IPS-20b (cell line): Measurements from ENCODE around the gene BMP7.

ENCODE experiments used
- H3K27ac ChIP-seq: one replicate; pipeline ENCODE4 v1.5.1; 2013; ENCODE audit warnings: low read length
- H3K27me3 ChIP-seq: 2 replicates; pipeline ENCODE4 v1.6.1; 2013; ENCODE audit warnings: mild to moderate bottlenecking, low read length, inconsistent platforms; ENCODE audit not compliant: insufficient read depth
- H3K36me3 ChIP-seq: 2 replicates; pipeline ENCODE4 v1.6.1; 2013; ENCODE audit warnings: low read depth, mild to moderate bottlenecking, inconsistent platforms, low read length, moderate library complexity; ENCODE audit not compliant: insufficient read depth
- H3K4me1 ChIP-seq: 2 replicates; pipeline ENCODE4 v1.6.1; 2013; ENCODE audit warnings: mild to moderate bottlenecking, control low read depth, inconsistent platforms, low read length, moderate library complexity; ENCODE audit not compliant: insufficient read depth
- H3K4me3 ChIP-seq: 2 replicates; pipeline ENCODE4 v1.5.1; 2013; ENCODE audit warnings: mild to moderate bottlenecking, low read length, inconsistent platforms
- H3K9ac ChIP-seq: 2 replicates; pipeline ENCODE4 v1.6.1; 2013; ENCODE audit warnings: low read depth, mild to moderate bottlenecking, inconsistent platforms, low read length, moderate library complexity
- H3K9me3 ChIP-seq: 2 replicates; pipeline ENCODE4 v1.6.1; 2013; ENCODE audit warnings: mild to moderate bottlenecking, low read depth, low read length, inconsistent platforms; ENCODE audit not compliant: insufficient read depth

The BMP7 gene

DNA sequence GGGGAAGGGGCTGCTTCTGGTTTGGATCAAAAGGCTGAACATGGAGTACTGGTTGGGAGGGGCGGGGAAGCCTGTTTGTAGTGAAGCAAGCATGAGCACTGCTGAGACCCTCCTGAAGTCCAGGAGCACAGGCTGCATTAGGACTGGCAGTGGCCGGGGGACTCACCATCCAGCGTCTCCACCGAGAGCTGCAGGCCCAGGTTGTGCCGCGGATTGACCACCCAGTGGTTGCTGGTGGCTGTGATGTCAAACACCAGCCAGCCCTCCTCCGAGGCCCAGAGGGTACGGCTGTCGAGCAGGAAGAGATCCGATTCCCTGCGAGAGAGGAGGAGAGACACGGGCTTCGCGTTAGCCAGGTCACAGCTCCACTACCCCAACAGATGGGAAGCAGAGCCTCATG is 64.1 kb downstream of the BMP7 start:
- H3K36me3 ChIP-seq, result no peaks in the 10 kb centered on the region
- no peak overlapping the region for H3K9ac ChIP-seq
- H3K9me3 ChIP-seq, result no peaks in the 10 kb centered on the region
- no peak overlapping the region for H3K4me3 ChIP-seq
- no peak overlapping the region for H3K27ac ChIP-seq
- peaks cover 14% of the 10 kb centered on the region; the same call in 1 of the 2 replicates for H3K4me1 ChIP-seq
- H3K27me3 ChIP-seq, result peaks cover 4% of the 10 kb centered on the region; the same call in 1 of the 2 replicates

DNA sequence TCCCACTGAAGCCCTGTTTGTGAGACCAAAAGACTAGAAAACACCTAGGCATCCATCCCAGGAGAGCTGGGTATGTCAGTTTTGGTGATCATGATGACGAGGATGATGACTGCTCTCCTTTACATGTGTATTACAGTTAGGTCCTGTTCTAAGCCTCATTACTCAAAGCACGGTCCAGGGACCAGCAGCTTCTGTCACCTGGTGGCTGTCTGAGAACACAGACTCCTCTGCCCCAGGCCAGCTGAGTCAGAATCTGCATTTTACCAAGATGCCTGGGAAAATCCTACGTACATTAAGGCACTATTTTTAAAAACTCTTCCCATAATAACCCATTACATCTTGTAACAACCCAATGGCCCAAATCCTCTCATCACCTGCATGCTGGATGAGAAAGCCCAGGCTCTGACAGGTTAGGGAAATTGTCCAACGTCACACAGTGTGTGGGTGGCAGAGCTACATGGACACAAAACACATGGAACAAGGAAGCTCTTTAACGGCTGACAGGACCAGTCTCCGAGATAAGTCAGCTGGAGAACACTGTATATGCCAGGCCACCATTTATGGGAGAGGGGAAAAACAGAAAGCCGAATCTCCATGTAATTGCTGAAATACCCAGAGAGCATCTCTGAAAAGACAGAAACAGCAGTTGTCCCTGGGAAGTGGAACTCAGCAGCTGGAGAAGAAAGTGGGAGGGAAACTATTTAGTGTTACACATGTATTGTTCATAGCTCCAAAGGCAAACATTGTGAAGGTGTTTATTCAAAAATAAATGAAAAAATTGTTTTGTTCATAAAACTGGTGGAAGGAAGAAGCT is 65.4 kb downstream of the BMP7 start:
- Histone ChIP-seq H3K36me3 (no peaks in the 10 kb centered on the region), H3K27ac (no peak overlapping the region), H3K9ac (no peak overlapping the region), H3K4me1 (peaks cover 14% of the 10 kb centered on the region; the same call in 1 of the 2 replicates), H3K9me3 (no peaks in the 10 kb centered on the region), H3K27me3 (peaks cover 4% of the 10 kb centered on the region; the same call in 1 of the 2 replicates), H3K4me3 (no peak overlapping the region)

DNA sequence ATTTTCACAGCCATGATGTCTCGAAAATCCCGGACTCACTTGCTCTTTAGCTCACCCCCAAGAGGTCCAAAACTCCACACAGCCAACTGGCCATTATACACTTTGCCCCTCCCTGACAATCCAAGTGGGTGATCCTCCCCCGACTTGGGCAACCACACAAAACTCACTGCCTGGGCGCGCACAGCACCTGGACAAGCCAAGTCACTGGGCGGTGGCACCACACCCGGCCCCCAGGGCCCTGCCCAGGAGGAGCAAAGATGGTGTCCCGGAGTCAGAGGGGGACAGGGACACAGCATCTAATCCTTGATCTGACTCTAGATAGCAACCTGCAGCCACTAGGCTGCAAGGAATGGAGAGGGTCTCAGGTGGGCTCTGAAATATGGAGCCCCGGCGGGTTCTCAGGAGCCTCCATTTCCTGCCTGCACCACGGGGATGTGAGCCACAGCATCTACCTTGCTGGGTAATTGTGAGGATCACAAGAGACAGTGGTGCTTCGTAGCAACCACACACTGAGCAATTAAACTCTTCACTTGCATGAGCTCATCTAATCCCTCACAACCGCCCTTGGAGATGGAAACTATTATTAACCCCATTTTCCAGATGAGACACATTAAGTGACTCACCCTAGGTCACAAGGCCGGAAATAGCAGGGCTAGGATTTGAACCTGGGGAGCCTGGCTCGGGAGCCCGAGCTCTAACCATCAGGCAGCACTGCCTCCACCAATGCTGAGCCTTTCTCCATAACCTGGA is 66.6 kb downstream of the BMP7 start:
- peaks cover 4% of the 10 kb centered on the region; the same call in 1 of the 2 replicates for H3K27me3 ChIP-seq
- H3K36me3 ChIP-seq, result no peaks in the 10 kb centered on the region
- no peak overlapping the region for H3K27ac ChIP-seq
- no peaks in the 10 kb centered on the region for H3K9me3 ChIP-seq
- peaks cover 14% of the 10 kb centered on the region; the same call in 1 of the 2 replicates for H3K4me1 ChIP-seq
- H3K9ac ChIP-seq, result no peak overlapping the region
- H3K4me3 ChIP-seq, result no peak overlapping the region

DNA sequence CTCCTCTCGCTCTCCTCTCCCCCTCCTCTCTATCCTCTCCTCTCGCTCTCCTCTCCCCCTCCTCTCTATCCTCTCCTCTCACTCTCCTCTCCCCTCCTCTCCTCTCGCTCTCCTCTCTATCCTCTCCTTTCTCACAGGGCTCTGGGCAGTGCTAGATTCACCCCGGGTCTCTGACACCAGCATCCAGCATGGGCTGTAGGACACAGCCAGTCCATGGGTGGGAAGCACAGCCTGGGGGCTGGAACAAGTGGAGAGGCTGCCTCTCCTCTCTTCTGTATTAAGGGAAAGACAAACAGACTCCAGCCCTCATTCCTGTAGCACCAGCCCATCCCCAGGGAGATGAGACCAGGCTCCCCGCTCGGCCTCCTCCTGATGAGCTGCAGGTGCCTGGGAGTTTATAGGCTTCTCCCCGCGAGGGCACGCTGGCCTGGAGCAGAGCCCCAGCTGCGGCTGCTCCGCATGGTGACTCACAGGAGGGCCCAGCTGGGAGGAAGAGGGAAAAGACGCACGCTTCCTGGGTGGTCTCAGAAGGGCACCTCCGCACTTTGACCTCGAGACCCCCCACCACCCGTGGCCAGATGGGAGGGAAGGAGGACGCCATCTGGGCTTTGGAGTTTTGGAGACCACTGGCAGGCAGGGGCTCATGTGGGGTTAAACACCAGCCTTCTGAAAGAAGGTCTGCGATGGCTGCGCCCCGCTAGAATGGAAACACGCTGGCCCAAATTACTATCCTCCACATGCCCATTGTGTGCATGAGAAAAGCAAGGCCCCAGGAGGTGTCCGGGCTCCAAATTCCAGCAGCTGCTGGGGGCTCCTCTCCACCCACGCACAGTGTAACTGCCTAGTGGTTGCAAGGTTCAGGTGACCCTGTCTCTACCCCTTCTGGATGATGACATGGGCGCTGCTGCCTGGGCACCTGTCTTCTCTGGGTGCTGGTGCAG is 68.0 kb downstream of the BMP7 start:
- Histone ChIP-seq H3K27me3 (peaks cover 4% of the 10 kb centered on the region; the same call in 1 of the 2 replicates), H3K9me3 (no peaks in the 10 kb centered on the region), H3K4me3 (no peak overlapping the region), H3K36me3 (no peaks in the 10 kb centered on the region), H3K27ac (no peak overlapping the region), H3K9ac (no peak overlapping the region), H3K4me1 (peaks cover 14% of the 10 kb centered on the region; the same call in 1 of the 2 replicates)

DNA sequence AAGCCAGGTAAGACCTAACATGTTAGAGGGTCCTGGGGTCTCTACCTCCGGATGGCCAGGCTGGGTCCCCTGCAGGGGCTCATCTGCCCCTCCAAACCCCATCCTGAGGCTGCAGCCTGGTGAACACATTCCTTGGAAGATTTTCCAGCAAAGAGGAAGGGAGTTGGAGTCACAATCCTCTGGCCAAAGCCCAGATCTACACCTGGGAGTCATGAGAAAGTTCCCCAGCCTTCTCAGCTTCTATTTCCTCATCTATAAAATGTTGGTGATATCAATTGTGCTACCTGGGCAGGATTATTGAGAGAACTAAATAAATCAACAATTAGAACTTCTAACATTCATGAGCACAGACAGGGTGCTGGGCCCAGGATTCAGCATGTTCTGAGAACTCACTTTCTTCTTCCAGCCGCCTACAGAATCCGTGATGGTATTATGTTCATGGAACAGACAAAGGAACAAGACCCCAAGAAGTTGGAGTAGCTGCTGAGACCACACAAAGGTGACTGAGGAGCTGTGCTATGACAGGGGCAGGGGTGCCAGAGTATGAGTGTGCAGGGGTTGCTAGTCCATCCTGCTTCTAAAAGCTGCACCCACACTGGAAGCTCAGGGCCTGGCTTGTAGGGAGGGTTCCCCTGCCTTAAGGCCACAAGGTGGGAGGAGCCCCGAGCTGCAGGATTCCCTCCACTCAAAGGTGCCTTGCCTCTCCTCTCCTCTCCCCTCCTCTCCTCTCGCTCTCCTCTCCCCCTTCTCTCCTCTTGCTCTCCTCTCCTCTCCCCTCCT is 68.9 kb downstream of the BMP7 start:
- Histone ChIP-seq H3K36me3 (no peaks in the 10 kb centered on the region), H3K27me3 (peaks cover 4% of the 10 kb centered on the region; the same call in 1 of the 2 replicates), H3K27ac (no peak overlapping the region), H3K4me3 (no peak overlapping the region), H3K9ac (no peak overlapping the region), H3K4me1 (peaks cover 14% of the 10 kb centered on the region; the same call in 1 of the 2 replicates), H3K9me3 (no peaks in the 10 kb centered on the region)

DNA sequence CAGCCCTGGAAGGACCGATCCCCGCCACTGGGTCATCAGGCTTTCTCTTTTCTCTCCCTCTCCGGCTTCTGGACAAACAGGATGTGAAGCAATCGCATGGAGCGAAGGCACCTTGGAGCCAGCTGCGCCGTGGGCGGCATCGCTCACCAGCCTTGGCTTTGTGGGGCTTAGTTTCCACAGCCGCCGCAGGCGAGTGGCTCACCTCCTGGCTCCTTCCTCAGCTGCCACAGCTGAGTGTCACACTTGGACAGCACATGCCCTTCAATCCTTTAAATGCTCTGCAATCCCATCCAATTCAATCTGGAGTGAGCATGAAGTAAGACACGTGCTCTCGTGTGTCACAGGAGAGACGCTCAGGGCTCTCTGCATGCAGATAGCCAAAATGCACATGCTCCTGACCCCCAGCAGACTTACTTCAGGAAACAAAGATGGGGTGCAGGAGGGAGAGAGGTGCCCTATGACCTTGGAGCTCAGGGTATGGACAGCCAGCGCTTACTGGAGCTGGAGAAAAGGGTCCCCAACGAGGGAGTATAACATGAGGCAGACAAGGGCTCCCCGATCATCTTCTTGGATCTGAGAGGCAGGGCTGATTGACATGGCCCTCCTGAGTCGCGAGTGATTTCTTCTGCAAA is 70.9 kb downstream of the BMP7 start:
- H3K4me1 ChIP-seq, result peaks cover 14% of the 10 kb centered on the region; the same call in 1 of the 2 replicates
- no peaks in the 10 kb centered on the region for H3K36me3 ChIP-seq
- H3K27ac ChIP-seq, result no peak overlapping the region
- no peak overlapping the region for H3K9ac ChIP-seq
- no peaks in the 10 kb centered on the region for H3K9me3 ChIP-seq
- no peak overlapping the region for H3K4me3 ChIP-seq
- peaks cover 4% of the 10 kb centered on the region; the same call in 1 of the 2 replicates for H3K27me3 ChIP-seq

DNA sequence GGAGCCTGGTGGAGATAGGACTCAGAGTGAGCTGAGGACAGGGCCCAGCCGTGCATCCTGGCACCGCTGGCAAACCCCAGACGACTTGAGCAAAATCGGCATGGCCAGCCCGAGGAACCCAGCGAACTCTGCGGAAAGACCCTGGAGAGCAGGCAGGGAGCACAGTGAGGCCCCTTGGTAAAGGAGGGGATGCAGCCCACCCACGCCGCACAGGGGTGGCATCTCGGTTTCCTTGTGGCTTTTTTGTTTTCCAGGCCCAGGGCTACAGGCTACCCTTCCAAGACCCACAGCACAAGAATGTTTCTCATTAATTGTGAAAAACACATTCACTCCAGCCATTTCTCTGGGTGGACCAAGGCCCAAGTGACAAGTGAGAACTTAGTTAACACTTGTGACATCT is 71.4 kb downstream of the BMP7 start:
- H3K27ac ChIP-seq, result no peak overlapping the region
- peaks cover 4% of the 10 kb centered on the region; the same call in 1 of the 2 replicates for H3K27me3 ChIP-seq
- H3K36me3 ChIP-seq, result no peaks in the 10 kb centered on the region
- H3K9ac ChIP-seq, result no peak overlapping the region
- H3K4me3 ChIP-seq, result no peak overlapping the region
- H3K9me3 ChIP-seq, result no peaks in the 10 kb centered on the region
- H3K4me1 ChIP-seq, result peaks cover 14% of the 10 kb centered on the region; the same call in 1 of the 2 replicates

DNA sequence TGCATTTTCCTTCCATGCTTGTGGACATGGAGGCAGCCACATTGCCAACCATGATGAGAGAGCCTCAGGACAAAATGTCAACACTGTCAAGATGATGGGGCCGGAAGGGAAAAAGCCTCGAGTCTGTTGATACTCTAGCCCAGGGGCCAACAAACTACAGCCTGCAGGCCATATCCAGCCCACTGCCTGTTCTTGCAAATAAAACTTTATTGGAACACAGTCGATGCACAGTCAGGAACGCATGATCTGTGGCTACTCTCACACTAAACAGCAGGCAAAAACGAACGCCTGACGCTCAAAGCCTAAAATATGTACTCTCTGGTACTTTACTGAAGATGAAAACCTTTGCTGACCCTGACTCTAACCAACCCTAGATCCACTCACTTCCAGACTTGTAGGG is 72.3 kb downstream of the BMP7 start:
- no peak overlapping the region for H3K27ac ChIP-seq
- H3K4me3 ChIP-seq, result no peak overlapping the region
- H3K9me3 ChIP-seq, result no peaks in the 10 kb centered on the region
- peaks cover 14% of the 10 kb centered on the region; the same call in 1 of the 2 replicates for H3K4me1 ChIP-seq
- H3K36me3 ChIP-seq, result no peaks in the 10 kb centered on the region; the same call in 1 of the 2 replicates
- H3K27me3 ChIP-seq, result peaks cover 4% of the 10 kb centered on the region; the same call in 1 of the 2 replicates
- H3K9ac ChIP-seq, result no peak overlapping the region

DNA sequence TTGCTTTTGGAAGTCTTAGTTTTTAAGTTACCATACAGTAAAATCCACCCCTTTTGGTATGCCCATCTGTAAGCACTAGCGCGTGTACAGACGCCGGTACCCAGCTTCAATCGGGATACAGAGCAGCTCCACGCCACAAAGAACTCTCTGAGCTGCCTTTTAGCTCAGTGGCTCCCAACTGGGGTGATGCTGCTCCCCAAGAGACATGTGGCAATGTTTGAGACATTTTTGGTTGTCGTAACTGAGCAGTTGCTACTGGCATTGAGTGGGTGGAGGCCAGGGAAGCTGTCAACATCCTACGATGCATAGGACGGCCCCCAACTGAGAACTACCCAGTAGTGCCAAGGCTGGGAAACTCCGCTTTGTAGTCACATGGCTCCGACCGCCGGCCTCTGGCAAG is 73.3 kb downstream of the BMP7 start:
- H3K27ac ChIP-seq, result no peak overlapping the region
- no peaks in the 10 kb centered on the region for H3K9me3 ChIP-seq
- H3K36me3 ChIP-seq, result no peaks in the 10 kb centered on the region; the same call in 1 of the 2 replicates
- peaks cover 4% of the 10 kb centered on the region; the same call in 1 of the 2 replicates for H3K27me3 ChIP-seq
- no peak overlapping the region for H3K4me3 ChIP-seq
- peaks cover 8% of the 10 kb centered on the region; the same call in 1 of the 2 replicates for H3K4me1 ChIP-seq
- H3K9ac ChIP-seq, result no peak overlapping the region

DNA sequence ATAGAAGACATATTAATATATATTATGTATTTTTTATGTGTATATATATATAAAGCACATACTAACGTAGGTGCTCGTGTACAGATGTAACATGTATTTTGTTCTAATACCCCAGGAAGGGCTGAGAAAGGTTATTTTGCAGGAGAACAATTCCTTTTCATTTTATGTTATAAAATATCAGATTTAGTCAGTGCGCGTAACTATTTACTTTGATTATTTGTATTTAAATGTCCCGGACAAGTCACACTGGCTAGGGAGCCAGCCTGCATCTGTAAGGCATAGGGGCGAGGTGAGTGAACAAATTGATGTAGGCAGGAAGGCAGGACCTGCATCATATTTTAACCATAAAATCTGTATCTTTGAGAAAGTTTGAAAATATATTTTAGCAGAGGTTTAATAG is 74.1 kb downstream of the BMP7 start:
- H3K36me3 ChIP-seq, result no peaks in the 10 kb centered on the region; the same call in 1 of the 2 replicates

More for the DNA sequence above, 74.1 kb downstream of the BMP7 start:
- Histone ChIP-seq H3K27ac (no peak overlapping the region), H3K9me3 (no peaks in the 10 kb centered on the region), H3K4me3 (no peak overlapping the region), H3K4me1 (peaks cover under 1% of the 10 kb centered on the region; the same call in 1 of the 2 replicates), H3K9ac (no peak overlapping the region), H3K27me3 (peaks cover under 1% of the 10 kb centered on the region; the same call in 1 of the 2 replicates)
